Stimulated activated CD4-positive, alpha-beta T cell treated with anti-CD3 and anti-CD28 coated beads, Interleukin-4, amount 100 ng/mL, for 4 hours (primary cell): ENCODE results near the gene AGGF1.
"Not testable (repeated sequence)": the region's sequence is repeated elsewhere in the genome, so short reads cannot be mapped to it uniquely, and the experiment has no call there.

Experiments
- DNase-seq, 2 experiments: peaks; one replicate each; pipeline ENCODE4 v3.0.0-alpha.2; 2020

AGGF1 gene

GRCh38 chr5:77087484-77088261 is 57.5 kb downstream of the AGGF1 start:
- no peak for DNase-seq

- DNase-seq, result no peak
These were observed 65.0 kb downstream of the AGGF1 start for GRCh38 chr5:77095189-77095588.

- DNase-seq, result no peak
These were observed 71.1 kb downstream of the AGGF1 start for GRCh38 chr5:77101298-77101697.

- no peak for DNase-seq
These were observed 72.3 kb downstream of the AGGF1 start for GRCh38 chr5:77102549-77102948.

GRCh38 chr5:77103457-77103856 is 73.3 kb downstream of the AGGF1 start:
- no peak for DNase-seq

GRCh38 chr5:77104813-77105212 is 74.6 kb downstream of the AGGF1 start:
- no peak for DNase-seq

GRCh38 chr5:77107035-77107434 is 76.8 kb downstream of the AGGF1 start:
- not testable (repeated sequence) for DNase-seq
